Kidney epithelial cell (primary cell): ENCODE measurements around the gene STAP2. TPM values are rescaled to one million over a fixed set of nuclear protein-coding genes. Genes with fewer than 3 reads are reported as not detected.

Experiments used
- DNase-seq: peaks from one replicate; pipeline ENCODE4 v3.0.0-alpha.2; 2010; ENCODE audit warnings: low read depth
- H3K27me3 ChIP-seq: 2 replicates; pipeline ENCODE4 v1.6.0; 2011; ENCODE audit warnings: low read length; ENCODE audit not compliant: control insufficient read depth, insufficient read depth
- H3K36me3 ChIP-seq: 2 replicates; pipeline ENCODE4 v1.5.1; 2011; ENCODE audit warnings: low read length; ENCODE audit not compliant: control insufficient read depth, insufficient read depth
- H3K4me3 ChIP-seq: 2 replicates; pipeline ENCODE4 v1.5.1; 2011; ENCODE audit warnings: low read depth, mild to moderate bottlenecking, control low read depth, low read length
- total RNA-seq: library from RNA; depleted of rRNA; stranded (reverse); fragments of >200 nt; gene quantifications from 2 replicates; pipeline ENCODE4 v1.2.3, GENCODE V29; 2015
- TF ChIP-seq, protein P1 (sequence below): IDR thresholded peaks from 2 replicates; pipeline ENCODE4 v1.5.1; 2011; ENCODE audit warnings: mild to moderate bottlenecking, moderate library complexity, low read length, control low read depth, inconsistent platforms; ENCODE audit not compliant: insufficient read depth, poor library complexity, severe bottlenecking

STAP2 gene
- total RNA-seq, 1 donor from 2014 or later = 78.5 TPM

DNA sequence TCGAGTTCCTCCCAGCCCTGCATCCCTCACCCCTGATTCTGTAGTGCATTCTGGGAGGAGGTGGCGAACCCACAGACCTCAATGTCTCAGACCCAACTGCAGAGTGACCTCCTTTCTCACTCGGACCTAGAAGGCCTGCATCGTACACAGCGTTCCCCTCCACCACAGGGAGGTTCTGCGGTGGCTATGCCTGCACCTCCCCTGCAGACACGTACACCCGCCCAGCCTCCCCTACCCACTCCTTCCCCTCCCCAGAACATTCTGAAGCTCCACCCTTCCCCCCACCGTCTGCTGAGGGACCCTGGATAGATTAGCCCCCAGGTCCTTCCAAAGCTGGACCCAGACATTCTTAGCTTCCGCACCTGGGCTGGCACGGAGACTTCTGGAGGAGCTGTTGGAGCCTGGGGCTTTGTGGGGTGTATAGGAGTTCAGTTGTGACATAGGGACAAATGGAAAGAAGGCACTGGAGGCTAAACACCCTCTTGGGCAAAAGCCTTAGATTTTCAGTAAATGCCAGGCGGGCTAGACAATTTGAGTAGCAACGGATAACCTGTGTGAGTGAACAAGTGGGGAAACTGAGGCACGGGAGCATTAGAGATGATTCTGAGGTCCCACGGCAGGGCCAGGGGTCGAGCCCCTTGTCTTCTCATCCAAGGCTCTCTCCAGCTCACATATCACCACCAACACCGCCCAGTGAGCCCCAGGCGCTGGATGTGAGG lies 34.6 kb downstream of the STAP2 start:
- Histone ChIP-seq H3K36me3 (no peaks in the 10 kb centered on the region), H3K4me3 (no peak overlapping the region), H3K27me3 (no peaks in the 10 kb centered on the region)
- DNase-seq = no peak
- TF ChIP-seq, protein P1, sequence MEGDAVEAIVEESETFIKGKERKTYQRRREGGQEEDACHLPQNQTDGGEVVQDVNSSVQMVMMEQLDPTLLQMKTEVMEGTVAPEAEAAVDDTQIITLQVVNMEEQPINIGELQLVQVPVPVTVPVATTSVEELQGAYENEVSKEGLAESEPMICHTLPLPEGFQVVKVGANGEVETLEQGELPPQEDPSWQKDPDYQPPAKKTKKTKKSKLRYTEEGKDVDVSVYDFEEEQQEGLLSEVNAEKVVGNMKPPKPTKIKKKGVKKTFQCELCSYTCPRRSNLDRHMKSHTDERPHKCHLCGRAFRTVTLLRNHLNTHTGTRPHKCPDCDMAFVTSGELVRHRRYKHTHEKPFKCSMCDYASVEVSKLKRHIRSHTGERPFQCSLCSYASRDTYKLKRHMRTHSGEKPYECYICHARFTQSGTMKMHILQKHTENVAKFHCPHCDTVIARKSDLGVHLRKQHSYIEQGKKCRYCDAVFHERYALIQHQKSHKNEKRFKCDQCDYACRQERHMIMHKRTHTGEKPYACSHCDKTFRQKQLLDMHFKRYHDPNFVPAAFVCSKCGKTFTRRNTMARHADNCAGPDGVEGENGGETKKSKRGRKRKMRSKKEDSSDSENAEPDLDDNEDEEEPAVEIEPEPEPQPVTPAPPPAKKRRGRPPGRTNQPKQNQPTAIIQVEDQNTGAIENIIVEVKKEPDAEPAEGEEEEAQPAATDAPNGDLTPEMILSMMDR = no peak

DNA sequence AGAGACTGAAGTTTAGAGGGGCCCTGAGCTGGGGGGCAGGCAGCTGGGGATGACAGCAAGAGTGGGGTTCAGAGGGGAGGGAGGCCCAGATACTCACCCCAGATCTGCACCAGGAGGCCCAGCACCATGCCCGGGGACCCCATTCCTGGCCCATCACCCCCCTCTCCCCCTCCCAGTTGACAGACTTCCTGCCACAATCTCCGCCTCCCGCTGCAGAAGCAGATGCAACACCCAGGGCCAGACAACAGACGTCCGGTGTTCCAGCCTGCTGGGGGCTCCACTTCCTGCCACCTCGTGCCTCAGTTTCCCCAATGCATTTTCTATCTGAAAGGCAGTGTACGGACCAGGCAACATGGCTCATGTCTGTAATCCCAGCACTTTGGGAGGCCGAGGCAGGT lies 36.4 kb downstream of the STAP2 start, which contains the start of gene TMIGD2:
TSS of gene TMIGD2 (minus strand) at position 147 of the 398 bp plus-strand sequence. CDS start at position 143, 4 bp downstream.
- no peak within 1 kb of the TSS for H3K4me3 ChIP-seq
- H3K36me3 ChIP-seq = no peaks in the 10 kb centered on the region
- TF ChIP-seq, protein P1 = no peak
- DNase-seq = no peak
- H3K27me3 ChIP-seq = no peaks in the 10 kb centered on the region

DNA sequence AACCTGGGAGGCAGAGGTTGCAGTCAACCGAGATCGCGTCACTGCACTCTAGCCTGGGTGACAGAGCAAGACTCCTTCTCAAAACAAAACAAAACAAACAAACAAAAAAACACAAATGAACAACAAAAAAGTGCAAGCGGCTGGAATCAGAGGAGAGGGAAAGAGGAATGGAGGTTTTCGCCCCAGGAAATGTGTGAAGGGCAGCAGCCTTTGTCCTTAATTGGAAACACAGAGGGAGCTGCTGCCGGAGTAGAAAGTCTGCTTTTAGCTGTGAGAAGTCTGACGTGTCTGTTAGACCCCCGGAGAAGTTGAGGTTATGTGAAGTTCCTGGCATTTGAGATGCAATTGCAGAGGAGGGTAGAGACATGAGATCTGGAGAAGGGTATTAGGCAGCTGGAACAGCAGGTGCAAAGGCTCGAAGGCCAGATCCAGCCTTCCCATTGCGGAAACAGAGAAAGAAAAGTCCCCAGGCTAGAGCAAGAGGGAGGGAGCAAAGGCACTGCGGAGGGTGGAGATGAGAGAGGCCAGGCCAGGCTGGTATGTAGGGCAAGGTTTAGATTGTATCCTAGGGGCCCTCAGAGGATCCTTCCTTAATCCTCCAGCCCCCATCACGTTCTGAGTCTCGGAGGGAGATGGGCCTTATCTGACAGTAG lies 36.9 kb downstream of the STAP2 start:
- no peak overlapping the region for H3K4me3 ChIP-seq
- TF ChIP-seq, protein P1 = no peak
- DNase-seq = no peak
- H3K27me3 ChIP-seq = peaks cover under 1% of the 10 kb centered on the region
- no peaks in the 10 kb centered on the region for H3K36me3 ChIP-seq

DNA sequence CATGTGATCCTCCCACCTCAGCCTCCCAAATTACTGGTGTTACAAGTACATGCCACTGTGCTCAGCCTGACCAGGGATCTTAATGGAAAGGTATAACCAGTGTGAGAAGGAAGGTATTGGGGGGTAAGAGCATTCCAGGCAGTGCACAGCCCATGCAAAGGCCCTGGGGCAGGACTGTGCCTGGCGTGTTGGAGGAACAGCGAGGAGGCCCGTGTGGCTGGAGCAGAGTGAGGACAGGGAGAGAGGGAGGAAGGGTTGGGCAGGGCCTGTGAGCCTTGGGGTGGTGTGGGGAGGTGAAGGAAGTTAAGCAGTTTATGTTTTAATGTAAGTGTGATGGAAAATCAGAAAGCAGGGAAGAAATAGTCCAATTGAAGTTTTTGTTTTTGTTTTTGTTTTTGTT lies 38.0 kb downstream of the STAP2 start:
- no peaks in the 10 kb centered on the region for H3K36me3 ChIP-seq
- DNase-seq = no peak
- no peak overlapping the region for H3K4me3 ChIP-seq
- peaks cover 7% of the 10 kb centered on the region for H3K27me3 ChIP-seq
- TF ChIP-seq, protein P1 = no peak

DNA sequence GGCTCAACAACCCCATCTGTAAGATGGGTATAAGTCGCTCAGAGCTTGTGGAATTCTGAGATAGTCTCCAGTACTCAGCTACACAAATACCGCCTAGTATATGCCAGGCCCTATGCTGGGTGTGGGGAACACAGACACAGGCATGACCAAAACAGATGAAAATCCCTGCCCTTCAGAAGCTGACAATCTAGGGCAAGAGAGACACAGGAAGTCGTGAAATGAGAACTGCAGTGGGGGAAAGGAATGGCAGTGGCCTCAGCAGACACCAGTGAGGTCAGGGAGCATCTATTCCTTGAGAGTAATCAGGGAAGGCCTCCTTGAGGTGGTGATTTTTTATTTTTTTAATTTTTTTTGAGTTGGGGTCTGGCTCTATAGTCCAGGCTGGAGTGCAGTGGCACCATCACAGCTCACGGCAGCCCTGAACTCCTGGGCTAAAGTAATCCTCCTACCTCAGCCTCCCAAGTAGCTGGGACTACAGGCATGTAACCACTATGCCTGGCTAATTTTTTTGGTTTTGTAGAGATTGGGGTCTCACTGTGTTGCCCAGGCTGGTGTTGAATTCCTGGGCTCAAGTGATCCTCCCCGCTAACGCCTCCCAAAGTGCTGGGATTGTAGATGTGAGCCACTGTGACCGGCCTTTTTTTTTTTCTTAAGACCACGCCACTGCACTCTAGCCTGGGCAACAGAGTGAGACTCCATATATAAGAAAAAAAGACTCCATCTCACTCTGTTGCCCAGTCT lies 39.6 kb downstream of the STAP2 start:
- no peak overlapping the region for H3K4me3 ChIP-seq
- DNase-seq = no peak
- H3K36me3 ChIP-seq = no peaks in the 10 kb centered on the region
- peaks cover 14% of the 10 kb centered on the region for H3K27me3 ChIP-seq
- TF ChIP-seq, protein P1 = no peak
